NCI-H1417 (cell line): Measurements from ENCODE around the gene FOXK2.
"Not testable (repeated sequence)": the region's sequence is repeated elsewhere in the genome, so short reads cannot be mapped to it uniquely, and the experiment has no call there.

ENCODE experiments used
- DNase-seq, 3 experiments: peaks; one replicate each; lab custom pipeline; 2025; lab: John Stamatoyannopoulos, UW

FOXK2 gene

DNA sequence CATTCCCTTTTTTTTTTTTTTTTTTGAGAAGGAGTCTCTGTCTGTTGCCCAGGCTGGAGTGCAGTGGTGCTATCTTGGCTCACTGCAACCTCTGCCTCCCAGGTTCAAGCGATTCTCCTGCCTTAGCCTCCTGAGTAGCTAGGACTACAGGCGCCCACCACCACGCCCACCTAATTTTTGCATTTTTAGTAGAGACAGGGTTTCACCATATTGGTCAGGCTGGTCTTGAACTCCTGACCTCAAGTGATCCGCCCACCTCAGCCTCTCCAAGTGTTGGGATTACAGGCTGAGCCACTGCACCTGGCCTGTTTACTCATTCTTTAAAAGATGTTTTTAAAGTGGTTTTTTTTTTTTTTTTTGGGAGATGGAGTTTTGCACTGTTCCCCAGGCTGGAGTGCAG lies 44.2 kb downstream of the FOXK2 start:
- DNase-seq, result not testable (repeated sequence)

- no peak for DNase-seq
Observed at GRCh38 chr17:82564241-82564640, 44.7 kb downstream of the FOXK2 start.

GRCh38 chr17:82565551-82565950 lies 46.0 kb downstream of the FOXK2 start:
- DNase-seq, result no peak

DNA sequence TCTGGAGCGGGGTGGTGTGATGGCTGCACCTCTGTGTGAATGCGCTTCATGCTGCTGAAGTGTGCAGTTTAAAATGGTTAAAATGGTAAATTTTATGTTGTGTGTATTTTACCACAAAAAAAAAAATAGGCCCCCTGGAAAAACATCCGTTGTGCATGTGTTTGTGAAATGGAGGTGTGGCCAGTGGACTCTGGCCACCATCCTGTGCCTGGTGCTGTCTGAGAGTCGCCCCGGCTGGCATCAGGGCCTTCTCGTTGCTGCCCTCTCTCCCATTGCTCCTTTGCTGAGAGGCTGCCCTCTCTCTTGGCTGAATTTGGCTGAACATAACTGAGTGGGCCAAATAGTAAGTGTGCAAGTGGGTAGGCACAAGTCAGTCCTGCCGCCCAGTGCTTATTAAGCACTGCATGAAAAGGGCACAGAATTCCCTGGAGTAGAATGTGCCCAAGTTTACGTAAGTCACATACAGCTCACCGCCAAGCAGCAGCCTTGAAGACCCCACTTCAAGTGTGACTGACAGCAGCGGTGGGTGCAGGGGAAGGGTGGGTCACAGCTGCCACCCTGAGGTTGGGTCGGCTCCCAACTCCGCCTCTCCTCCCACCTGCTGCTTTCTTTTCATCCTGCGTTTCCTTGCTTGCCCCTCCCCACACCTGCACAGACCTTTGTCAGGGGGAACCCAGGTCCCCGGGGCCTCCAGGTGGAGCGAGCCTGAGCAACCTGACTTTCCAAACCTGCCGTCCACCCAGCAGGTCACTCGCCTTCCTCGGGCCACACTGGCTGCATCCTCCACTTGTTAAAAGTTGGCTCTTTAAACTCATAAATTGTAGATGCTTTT lies 46.8 kb downstream of the FOXK2 start:
- peak in 1 of 3 experiments; percentile 34 for DNase-seq

GRCh38 chr17:82567286-82567685 lies 47.8 kb downstream of the FOXK2 start:
- DNase-seq, result no peak

DNA sequence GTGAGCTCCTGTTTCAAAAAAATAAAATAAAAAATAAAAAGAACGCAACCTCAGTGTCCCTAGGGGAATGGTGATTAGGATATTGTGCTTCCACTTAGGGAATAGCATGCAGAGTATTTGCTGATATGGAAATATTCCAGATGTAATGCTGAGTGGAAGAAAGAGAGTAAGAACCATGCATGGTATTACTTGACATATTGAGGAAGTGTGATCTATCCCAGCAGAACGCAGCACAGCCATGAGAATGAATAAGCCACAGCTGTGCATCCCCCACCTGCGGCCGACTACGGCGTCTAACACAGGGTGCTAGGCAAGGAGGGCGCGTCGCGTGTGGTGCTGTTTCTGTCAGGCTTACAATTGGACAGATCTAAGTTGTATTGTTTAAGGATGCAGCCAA lies 49.5 kb downstream of the FOXK2 start:
- no peak for DNase-seq

GRCh38 chr17:82569621-82570020 lies 50.1 kb downstream of the FOXK2 start:
- no peak for DNase-seq

DNA sequence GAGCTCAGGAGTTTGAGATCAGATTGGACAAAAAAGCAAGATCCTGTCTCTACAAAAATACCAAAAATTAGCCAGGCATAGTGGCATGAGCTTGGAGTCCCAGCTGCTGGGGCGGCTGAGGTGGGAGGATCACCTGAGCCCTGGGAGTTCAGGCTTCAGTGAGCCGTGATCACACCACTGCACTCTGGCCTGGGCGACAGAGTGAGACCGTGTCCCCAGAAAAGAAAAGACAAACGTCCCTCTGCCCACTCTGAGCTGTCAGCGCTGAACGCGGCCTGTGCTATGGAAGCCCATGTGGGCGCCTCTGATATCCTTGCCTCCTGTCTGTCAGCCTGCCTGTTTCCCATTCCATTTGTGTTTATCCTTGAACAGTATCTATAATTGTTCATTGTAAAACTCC lies 50.7 kb downstream of the FOXK2 start:
- DNase-seq, result no peak

- DNase-seq, result no peak
Observed at GRCh38 chr17:82571855-82572254, 52.3 kb downstream of the FOXK2 start.

- no peak for DNase-seq
Observed at GRCh38 chr17:82574041-82574440, 54.5 kb downstream of the FOXK2 start.

GRCh38 chr17:82575581-82576221 lies 56.2 kb downstream of the FOXK2 start:
- DNase-seq, result not testable (repeated sequence)

GRCh38 chr17:82577300-82577699 lies 57.8 kb downstream of the FOXK2 start:
- no peak for DNase-seq

DNA sequence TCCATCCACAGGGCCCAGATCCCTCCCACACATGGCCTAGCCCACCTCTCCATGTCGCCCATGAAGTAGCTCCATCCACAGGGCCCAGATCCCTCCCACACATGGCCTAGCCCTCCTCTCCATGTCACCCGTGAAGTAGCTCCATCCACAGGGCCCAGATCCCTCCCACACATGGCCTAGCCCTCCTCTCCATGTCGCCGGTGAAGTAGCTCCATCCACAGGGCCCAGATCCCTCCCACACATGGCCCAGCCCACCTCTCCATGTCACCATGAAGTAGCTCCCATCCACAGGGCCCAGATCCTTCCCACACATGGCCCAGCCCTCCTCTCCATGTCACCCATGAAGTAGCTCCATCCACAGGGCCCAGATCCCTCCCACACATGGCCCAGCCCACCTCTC lies 60.4 kb downstream of the FOXK2 start:
- not testable (repeated sequence) for DNase-seq

DNA sequence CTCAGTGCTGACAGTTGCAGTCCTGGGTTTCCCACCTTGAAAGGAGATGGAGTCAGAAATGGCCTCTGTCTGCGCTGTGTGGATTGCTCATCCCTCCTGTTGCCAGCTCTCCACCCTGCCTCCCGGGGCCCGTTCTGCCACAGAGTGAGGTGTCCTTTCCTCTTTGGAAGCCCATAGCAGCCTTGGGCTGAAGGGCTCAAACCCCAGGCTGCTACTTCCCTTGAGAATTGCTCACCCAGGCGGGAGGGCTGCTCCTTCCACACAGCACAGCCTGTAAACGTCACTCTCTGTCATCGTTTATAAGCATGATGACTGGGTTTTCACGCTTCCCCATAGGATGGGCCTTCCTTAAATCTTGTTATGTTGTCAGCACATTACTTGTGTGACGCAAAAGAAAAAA lies 62.7 kb downstream of the FOXK2 start:
- DNase-seq, result no peak

- DNase-seq, result no peak
Observed at GRCh38 chr17:82582709-82583108, 63.2 kb downstream of the FOXK2 start.

DNA sequence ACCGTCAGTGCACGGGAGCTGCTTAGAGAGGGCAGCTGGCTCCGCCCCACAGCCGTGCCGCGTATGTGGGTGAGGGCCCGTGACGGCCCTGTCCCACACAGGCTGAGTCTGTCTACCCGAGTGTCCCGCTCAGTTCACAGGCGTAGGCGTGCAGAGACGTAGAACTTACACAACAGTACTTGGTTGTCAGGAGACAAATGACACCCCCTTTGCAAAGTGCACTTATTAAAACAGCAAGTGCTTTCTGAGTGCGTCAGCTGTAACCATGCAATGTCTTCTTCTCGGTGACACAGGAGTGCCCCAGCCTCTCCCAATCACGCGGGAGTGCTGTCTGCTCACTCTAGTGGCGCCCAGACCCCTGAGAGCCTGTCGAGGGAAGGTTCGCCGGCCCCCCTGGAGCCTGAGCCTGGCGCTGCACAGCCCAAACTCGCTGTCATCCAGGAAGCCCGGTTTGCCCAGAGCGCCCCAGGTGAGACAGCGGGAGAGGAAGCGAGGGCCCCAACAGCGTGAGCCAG lies 64.2 kb downstream of the FOXK2 start:
- DNase-seq, result peak in 1 of 3 experiments; percentile 58

GRCh38 chr17:82585935-82586575 lies 66.5 kb downstream of the FOXK2 start:
- peak; percentile 16 to 53 (median 31) for DNase-seq

- no peak for DNase-seq
Observed at GRCh38 chr17:82586576-82587233, 67.2 kb downstream of the FOXK2 start.

DNA sequence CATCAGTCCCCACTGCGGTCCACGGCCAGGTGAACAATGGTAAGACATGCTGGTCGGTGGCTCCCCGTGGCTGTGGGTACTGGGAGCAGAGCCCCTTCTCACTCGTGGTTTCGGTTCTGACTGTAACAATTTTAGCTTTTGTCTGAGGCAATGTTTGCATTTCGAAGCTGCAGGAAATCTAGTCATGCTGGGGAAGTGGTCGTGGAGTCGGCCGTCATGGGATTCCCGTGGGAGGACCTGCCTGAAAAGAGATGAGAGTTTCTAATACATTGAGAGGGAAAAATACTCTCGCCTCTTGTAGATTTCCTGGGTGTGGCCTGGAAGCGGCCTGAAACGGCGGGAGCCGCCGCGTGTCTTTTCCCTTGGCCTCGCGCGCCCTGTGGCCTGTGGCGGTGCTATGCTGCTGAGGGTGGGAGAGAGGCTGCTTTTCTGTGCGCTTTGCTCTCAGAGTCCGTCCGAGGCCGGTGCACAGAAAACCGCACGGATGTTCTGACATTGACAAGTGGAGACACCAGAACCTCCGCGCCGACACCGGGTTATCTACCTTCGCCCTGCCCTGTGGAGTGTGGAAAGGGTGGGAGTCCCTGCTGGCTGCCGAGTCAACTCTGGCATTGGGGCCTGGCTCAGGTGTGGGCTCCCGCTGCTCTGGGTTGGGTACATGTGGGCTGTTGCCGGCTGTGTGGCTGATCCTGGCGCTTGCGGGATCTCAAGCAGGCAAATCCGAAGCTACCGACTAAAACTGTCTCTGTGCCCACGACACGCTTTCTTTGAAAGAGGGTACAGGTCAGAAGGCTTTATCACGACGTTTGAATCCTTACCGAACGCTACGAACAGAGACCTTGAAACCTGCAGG lies 67.9 kb downstream of the FOXK2 start:
- DNase-seq, result no peak

DNA sequence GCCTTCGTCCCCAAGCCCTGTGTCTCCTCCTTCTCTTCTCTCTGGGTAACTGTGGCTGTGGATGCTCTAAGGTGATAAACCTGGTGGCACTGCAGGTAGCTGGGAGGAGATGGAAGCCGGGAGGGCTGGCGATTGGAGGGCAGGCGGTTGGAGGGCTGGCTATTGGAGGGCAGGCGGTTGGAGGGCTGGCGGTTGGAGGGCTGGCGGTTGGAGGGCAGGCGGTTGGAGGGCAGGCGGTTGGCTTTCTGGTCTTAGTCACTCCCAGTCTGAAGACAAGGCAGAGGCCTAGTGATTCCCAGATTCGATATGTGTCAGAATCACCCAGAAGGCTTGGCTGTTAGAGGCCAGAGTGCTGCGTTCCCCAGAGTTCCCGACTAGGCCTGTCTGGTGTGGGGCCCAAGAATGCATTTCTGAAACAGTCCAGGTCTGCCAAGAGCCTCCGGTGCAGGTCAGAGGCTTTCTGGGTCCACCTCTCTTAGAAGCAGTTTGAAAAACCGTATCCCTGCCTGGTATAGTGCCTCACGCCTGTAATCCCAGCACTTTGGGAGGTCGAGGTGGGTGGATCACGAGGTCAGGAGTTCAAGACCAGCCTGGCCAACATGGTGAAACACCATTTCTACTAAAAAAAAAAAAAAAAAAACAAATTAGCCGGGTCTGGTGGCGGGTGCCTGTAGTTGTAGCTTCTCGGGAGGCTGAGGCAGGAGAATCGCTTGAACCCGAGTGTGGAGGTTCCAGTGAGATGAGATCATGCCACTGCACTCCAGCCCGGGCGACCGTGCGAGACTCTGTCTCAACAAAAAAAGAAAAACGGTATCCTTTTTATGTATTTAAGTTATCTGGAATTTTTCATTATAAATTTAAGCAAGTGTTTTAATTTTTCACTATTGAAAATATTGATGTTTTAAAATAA lies 69.0 kb downstream of the FOXK2 start:
- no peak for DNase-seq
